Urinary bladder (tissue), 4 donors: Measurements from ENCODE around the gene CCDC69. TPM values are rescaled to one million over a fixed set of nuclear protein-coding genes. Genes with fewer than 3 reads are reported as not detected.

Experiments used
- DNase-seq: peaks from one replicate; pipeline ENCODE4 v3.0.0-alpha.2; 2015; ENCODE audit errors: extremely low spot score
- H3K27ac ChIP-seq: one replicate; pipeline ENCODE4 v1.5.1; 2013; ENCODE audit warnings: low read depth, mild to moderate bottlenecking, moderate library complexity
- H3K36me3 ChIP-seq: one replicate; pipeline ENCODE4 v1.6.1; 2013; ENCODE audit warnings: mild to moderate bottlenecking, moderate library complexity; ENCODE audit not compliant: insufficient read depth
- H3K4me1 ChIP-seq: one replicate; pipeline ENCODE4 v1.6.1; 2013; ENCODE audit warnings: mild to moderate bottlenecking, moderate library complexity; ENCODE audit not compliant: insufficient read depth
- H3K4me3 ChIP-seq: one replicate; pipeline ENCODE4 v1.5.1; 2013; ENCODE audit warnings: low read depth, low read length
- WGBS: extraction: QIAGEN DNeasy Blood & Tissue Kit; methylation state at CpG from one replicate; pipeline ENCODE4 v1.1.7; 2013; 5-methylcytosine and 5-hydroxymethylcytosine counted together
- polyA plus RNA-seq: library from polyadenylated mRNA; stranded (reverse); fragments of 200-250 nt; gene quantifications from one replicate; pipeline ENCODE4 v1.2.3, GENCODE V29; 2013
- total RNA-seq: library from RNA; depleted of rRNA; stranded (reverse); fragments of >200 nt; gene quantifications from one replicate; pipeline ENCODE4 v1.2.3, GENCODE V29; 2014
- donor health status: healthy with polysubstance abuse.
- donor health status: healthy.

The CCDC69 gene
- total and polyA plus RNA-seq, 2 donors, result 13.9 to 155 TPM

DNA sequence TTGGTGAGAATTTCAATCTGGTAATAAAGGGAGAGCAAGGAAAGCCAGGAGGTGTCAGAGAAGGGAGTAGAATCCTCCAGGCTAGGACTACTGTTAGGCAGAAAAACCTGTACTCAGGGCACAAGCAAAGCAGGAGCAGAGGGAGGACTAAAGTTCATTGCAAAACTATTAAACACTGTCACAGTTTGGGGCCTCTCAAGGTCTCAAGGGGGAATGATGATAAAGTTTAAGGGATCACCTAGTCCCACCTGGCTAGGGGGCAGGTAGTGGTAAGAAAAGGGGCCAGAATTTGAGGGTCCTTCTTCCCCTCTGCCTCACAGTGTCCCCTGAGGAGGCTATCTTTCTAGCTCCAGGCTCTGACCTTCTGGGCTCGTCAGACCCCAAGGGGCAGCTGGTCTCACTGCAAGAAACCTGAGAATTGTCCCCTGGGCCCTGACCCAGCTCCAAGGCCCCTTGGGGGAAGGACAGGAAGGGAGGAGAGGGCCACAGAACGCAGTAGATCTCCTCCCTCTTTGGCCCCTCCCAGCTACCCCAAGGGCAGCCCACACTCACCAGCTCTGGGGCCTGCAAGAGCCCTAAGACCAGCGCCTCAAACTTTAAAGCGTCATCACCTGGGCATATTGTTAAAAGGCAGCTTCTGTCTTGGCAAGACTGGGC is 974 bp downstream of the CCDC69 start:
- H3K27ac ChIP-seq, result peak overlapping the region; percentile 88
- DNase-seq, result no peak
- H3K4me1 ChIP-seq, result no peaks in the 10 kb centered on the region
- WGBS, result 20% methylated on average over 4 of the region's 4 CpGs
- peak overlapping the region; percentile 75 for H3K4me3 ChIP-seq
- H3K36me3 ChIP-seq, result no peaks in the 10 kb centered on the region

DNA sequence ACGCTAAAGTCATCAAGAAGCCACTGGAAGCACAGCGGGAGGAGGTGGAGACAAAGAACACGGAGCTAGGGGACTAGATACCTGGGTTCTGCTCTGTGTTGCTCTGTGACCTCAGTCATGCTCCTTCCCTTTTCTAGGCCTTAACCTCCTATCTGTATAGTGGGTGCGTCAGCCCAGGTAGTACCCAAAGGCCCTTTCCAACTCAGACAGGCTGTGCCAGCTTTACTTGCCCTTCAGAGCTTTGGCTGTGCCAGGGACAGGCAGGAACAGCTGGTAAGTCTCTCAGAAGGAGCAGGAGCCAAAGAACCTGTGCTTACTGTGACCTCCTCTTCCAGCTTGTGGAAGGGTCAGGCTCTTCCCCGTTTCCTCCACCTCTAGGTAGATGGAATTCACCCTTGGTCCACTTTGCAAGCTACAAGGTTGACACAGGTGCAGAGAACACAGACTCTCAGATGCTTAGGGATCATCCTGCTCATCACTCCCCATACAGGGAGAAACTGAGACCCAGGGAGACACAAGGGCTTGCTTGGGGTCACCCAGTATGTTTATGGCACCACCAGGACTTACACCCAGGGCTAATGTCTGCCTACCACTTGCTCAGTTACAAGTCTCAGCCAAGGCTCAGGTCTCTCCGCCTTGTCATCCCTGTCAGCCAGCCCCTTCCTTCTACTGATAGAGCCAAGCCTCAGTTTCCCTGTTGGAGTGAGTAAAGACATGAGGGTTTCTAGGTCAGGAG is 1.7 kb downstream of the CCDC69 start:
- no peaks in the 10 kb centered on the region for H3K36me3 ChIP-seq
- WGBS, result 62% methylated on average over 6 of the region's 6 CpGs
- H3K4me1 ChIP-seq, result no peaks in the 10 kb centered on the region
- H3K27ac ChIP-seq, result no peak overlapping the region
- H3K4me3 ChIP-seq, result no peak overlapping the region
- no peak for DNase-seq

DNA sequence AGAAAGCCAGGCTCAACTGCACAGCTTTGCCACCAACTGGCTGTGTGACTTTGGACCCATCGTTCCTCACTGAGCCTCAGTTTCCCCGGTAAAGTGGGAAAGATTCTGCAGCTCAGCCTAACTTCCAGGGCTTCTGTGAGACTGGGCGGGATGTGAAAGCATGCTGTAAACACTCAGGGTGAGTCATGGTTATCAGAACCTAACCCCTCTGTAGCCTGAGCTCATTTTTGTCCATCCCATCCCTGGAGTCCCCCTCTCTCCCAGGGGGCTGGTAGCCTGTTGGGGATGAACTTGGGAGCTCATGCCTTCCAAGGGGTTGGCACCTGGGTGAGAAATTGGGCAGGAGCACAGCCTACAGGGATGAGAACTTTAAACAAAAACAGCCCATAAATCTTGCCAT is 2.3 kb downstream of the CCDC69 start:
- no peak for DNase-seq

DNA sequence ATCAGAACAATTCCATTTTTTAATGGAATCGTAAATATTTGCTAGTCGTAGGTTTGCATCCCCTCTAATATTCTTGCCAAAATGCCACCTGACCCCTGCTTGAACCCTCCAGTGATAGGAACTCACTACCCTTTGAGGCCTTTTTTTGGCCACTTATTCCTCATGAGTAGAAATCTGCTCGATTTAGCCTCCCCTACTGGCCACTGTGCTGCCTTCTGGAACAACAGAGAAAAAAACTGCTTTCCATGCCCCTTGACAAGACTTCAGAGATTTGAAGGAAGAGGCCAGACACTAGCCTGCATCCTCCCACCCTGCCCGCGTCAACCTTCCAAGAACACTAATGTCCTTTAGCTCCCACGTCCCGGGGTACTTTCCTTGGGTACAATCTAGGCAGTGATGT is 4.1 kb downstream of the CCDC69 start:
- H3K4me1 ChIP-seq, result no peaks in the 10 kb centered on the region
- no peaks in the 10 kb centered on the region for H3K36me3 ChIP-seq
- no peak overlapping the region for H3K27ac ChIP-seq
- H3K4me3 ChIP-seq, result no peak overlapping the region
- 69% methylated on average over 7 of the region's 7 CpGs for WGBS
- no peak for DNase-seq

More for the DNA sequence above, 2.3 kb downstream of the CCDC69 start:
- Histone ChIP-seq H3K4me1 (no peaks in the 10 kb centered on the region), H3K4me3 (no peak overlapping the region), H3K27ac (no peak overlapping the region), H3K36me3 (no peaks in the 10 kb centered on the region)
- WGBS, result 32% methylated on average over 3 of the region's 3 CpGs

DNA sequence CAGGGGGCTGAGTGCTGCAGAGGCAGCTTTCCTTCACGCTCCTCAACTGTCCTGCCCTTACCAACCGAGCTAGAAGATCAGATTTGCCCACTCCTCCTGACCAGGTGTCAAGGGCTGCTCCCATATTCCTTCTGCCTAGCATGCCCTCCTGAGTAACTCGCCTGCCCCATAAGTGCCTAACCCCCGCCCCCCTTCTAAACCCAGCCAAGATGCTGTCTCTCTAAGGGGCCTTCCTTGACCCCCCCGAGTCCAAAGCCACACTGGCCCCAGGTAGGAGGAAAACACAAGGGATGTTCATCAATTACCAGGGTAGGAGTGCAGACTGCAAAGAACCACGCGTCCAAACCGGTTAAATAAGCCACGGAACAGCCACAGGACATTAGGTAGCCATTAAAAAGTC is 4.8 kb downstream of the CCDC69 start:
- DNase-seq, result no peak
- Histone ChIP-seq H3K4me1 (no peaks in the 10 kb centered on the region), H3K36me3 (no peaks in the 10 kb centered on the region), H3K4me3 (no peak overlapping the region), H3K27ac (no peak overlapping the region)
- 91% methylated on average over 9 of the region's 9 CpGs for WGBS

DNA sequence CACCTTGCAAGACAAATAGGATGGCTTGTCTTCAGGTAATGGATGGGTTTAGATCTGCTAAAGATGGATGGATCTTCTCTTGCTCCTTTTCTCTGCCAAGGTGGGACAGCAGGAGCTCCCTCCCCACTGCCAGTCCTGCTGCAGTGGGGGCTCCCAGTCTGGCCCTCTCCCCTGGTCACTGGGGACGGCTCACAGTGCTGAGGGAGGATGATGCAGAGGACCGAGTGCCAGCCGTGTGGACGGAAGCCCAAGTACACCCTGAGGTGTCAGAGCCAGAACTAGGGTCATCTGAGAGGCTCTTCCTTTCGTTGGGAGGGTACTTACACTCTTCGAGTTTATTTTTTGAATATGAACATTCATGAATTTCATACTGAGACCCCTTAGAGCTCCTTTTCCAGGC is 5.7 kb downstream of the CCDC69 start:
- no peak for DNase-seq
- Histone ChIP-seq H3K4me3 (no peak overlapping the region), H3K27ac (no peak overlapping the region), H3K4me1 (peaks cover 2% of the 10 kb centered on the region), H3K36me3 (no peaks in the 10 kb centered on the region)
- 53% methylated on average over 6 of the region's 6 CpGs for WGBS

DNA sequence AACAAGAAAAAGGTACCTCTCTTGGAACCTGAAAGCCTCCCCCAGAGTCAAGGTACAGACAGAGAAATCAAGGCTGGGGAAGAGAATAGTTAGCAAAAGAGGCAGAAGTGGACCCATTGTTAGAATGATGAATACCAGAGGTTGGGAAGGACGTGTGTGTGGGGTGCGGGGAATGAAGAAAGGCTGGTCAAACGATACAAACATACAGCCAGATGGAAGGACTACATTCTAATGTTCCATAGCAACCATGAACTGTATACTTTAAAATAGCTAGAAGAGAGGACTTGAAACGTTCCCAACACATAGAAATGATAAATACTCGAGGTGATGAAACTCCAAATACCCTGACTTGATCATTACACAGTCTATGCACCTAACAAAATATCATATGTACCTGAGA is 7.1 kb downstream of the CCDC69 start:
- peaks cover 2% of the 10 kb centered on the region for H3K4me1 ChIP-seq
- WGBS, result 52% methylated on average over 5 of the region's 5 CpGs
- H3K4me3 ChIP-seq, result no peak overlapping the region
- no peaks in the 10 kb centered on the region for H3K36me3 ChIP-seq
- no peak for DNase-seq
- no peak overlapping the region for H3K27ac ChIP-seq

DNA sequence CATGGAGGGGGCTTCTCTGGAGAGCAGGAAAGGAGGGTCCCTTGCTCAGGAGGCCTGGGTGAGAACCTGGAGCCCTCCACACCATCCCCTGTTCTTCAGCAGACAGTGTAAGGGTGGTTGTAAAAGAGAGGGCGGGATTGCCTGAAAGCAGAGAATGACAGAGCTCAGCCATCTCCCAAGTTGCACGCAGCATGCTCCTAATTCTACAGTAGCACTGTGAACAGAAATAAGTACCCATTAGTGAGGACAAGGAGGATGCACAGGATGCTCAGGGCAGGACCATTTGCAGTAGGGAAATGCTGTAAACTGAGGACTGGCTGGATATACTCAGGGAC is 8.4 kb downstream of the CCDC69 start:
- WGBS, result 86% methylated on average over 2 of the region's 2 CpGs
- H3K4me1 ChIP-seq, result peaks cover 2% of the 10 kb centered on the region
- peak overlapping the region; percentile 68 for H3K27ac ChIP-seq
- H3K36me3 ChIP-seq, result no peaks in the 10 kb centered on the region
- no peak for DNase-seq
- no peak overlapping the region for H3K4me3 ChIP-seq

DNA sequence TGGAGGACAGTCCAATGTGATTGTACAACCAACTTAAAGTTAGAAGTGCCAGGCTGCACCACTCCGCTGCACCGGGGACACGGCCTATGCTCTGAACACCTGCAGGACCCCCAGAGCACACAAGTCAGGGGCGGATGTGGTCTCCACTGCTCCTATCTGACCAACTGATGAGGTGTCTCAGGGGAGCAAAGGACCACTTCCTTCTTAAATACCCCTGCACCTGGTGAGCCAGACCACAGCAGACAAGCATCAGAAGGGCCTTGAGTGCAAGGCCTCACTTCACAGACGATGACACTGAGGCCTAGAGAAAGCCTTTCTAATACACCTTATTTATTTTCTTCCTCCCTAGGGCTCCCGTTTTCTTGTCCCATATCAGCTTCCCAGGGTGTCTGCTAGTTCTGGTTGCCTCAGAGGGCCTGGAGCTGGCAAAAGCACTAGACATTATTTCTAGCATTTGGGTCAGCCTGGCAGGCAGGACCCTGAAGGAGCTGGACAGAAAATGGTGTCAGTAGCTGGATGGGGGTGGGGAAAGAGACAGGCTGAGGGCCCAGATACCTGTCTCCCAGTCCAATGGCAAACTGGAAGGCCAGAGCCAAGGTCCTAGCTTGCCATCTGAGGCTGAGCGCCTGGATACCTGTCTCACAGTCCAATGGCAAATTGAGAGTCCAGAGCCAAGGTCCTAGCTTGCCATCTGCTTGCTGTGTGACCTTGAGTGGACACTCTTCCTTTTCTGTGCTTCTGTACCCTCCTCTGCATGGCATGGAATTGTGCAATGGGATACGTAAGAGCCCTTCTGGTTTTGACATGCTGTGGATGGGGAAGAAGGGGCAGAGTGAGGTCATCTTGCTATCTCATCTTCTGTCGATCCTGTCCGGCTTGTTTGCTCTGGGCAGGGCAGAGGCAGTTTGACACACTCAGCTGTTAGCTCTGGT is 9.0 kb downstream of the CCDC69 start:
- no peak for DNase-seq
- 75% methylated on average over 10 of the region's 10 CpGs for WGBS
- H3K4me3 ChIP-seq, result no peak overlapping the region
- no peaks in the 10 kb centered on the region for H3K36me3 ChIP-seq
- peak overlapping the region; percentile 68 for H3K27ac ChIP-seq
- peaks cover 2% of the 10 kb centered on the region for H3K4me1 ChIP-seq

DNA sequence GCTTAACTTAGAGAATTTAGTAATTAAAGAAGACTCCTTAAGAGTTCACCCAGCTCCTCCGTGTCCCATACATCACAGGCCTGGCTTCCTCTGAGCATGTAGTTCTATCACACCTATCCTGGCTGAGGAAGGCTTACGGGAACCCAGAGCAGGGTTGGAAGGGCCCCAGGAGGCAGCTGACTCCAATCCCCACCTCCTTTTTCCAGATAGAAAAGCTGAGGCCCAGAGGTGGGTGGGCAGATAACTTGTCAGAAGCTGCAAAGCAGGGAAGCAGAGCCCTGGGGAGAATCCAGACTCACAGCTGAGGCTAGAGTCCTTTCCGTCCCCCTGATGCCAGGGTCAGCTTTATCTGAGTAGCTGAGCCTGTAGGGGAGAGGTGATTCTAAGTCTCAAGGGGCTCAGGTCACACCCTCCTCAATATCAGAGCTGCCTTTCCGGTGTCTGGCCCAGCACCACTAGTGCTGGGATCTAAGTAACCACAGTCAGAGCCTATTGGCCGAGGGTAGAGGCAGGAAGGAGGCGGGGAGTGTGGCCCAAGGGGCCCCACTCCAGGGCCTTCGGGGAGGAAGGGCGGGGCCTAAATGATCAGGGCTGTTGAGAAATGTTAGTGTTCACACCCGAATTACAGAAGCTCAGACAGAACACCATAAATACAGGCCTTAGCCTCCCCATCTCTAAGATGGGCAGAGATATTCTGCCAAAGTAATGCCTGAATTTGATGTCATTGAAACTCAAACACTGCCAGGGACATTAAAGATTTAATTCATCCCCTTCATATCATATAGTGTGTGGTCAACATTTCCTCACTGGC is 9.9 kb downstream of the CCDC69 start:
- H3K4me1 ChIP-seq, result peaks cover 3% of the 10 kb centered on the region
- H3K36me3 ChIP-seq, result no peaks in the 10 kb centered on the region
- no peak for DNase-seq
- H3K4me3 ChIP-seq, result no peak overlapping the region
- H3K27ac ChIP-seq, result peak overlapping the region; percentile 90
- 23% methylated on average over 9 of the region's 9 CpGs for WGBS

DNA sequence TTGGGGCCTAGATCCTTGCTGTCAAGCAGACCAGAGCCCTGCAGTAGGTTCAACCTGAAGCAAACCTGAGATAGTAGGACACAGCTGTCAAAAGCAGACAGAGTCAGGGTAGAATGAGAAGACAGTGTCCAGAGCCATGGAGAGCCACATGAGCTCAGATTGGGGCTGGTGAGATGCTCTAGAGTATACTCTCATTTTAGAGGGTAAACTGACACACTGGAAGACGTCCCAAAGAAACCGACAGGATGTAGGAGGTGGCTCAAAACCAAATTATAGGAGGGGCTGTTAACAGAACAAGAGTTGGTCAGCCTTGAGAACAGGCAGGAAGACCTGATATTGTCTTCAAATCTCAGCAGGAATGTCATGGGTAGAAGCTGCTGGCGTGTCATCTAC is 11.5 kb downstream of the CCDC69 start:
- Histone ChIP-seq H3K4me1 (peaks cover 3% of the 10 kb centered on the region), H3K27ac (no peak overlapping the region), H3K4me3 (no peak overlapping the region), H3K36me3 (no peaks in the 10 kb centered on the region)
- whole genome bisulfite sequencing, result 63% methylated on average over 3 of the region's 3 CpGs
- no peak for DNase-seq

DNA sequence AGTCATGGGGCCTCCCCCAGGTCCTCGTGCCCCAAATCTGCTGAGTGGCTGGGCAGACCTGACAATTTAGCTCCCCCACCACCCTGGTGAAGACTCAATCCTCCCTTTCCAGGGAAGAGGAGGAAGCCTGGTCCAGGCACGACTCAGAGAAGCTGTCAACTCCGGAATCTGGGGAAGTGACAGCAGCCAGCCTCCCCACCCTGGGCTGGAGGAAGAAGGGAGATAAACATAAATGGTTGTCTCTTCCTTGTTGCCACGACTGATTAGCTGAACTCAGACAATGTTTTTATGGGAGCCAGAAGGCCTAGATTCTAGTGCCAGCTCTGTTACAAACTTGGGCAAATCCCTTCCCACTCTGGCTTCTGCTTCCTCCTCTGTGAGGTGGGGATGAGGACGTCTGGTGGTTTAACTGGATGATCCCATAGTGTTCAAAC is 15.4 kb downstream of the CCDC69 start:
- Histone ChIP-seq H3K27ac (no peak overlapping the region), H3K36me3 (no peaks in the 10 kb centered on the region), H3K4me3 (no peak overlapping the region), H3K4me1 (peaks cover 3% of the 10 kb centered on the region)
- WGBS, result 10% methylated on average over 5 of the region's 5 CpGs
- DNase-seq, result no peak

DNA sequence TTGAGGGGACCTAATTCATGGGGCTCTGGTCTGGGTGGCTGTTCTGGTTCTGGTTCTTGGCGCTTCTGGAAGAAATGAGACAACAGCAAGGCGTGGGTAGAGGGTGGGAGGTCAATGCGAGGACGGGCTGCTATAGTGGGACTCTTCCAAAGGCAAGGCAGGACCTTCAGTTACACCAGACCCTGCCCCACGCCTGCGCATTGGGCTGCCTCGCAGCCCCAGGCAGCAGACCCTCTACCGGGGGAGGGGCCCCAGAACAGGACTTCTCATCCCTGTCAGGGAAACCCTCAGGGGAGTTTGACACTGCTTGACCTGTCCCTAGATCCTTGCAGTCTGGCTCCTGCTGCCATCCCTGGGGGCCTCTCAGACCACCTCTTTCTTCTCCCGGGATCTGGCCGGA is 18.5 kb downstream of the CCDC69 start:
- no peak overlapping the region for H3K27ac ChIP-seq
- DNase-seq, result no peak

More for the DNA sequence above, 18.5 kb downstream of the CCDC69 start:
- Histone ChIP-seq H3K36me3 (no peaks in the 10 kb centered on the region), H3K4me3 (no peak overlapping the region), H3K4me1 (peaks cover 1% of the 10 kb centered on the region)
- WGBS, result 84% methylated on average over 10 of the region's 10 CpGs
